Activated naive CD8-positive, alpha-beta T cell treated with anti-CD3 and anti-CD28 coated beads, Interleukin-2, amount 10 ng/mL, durations not matched to agents 7 days and 5 days (primary cell): ENCODE data around the gene ALMS1. TPM values are rescaled to one million over a fixed set of nuclear protein-coding genes. Genes with fewer than 3 reads are reported as not detected.
"Not testable (repeated sequence)": the region's sequence is repeated elsewhere in the genome, so short reads cannot be mapped to it uniquely, and the experiment has no call there.

Experiments
- ATAC-seq: fragments of 150-1000 bp; cut with Tn5 transposase; one replicate; pipeline ENCODE4 v1.10.0; 2021; ENCODE audit warnings: low read depth, moderate library complexity
- POLR2A ChIA-PET: fragments of 350-600 bp; sonication (Branson Sonifier 250); formaldehyde crosslinking; loops from one replicate; lab custom pipeline; 2021; ENCODE audit warnings: antibody characterized with exemption; lab: Charles Lee
- DNase-seq: peaks from one replicate; pipeline ENCODE4 v3.0.0; 2021
- H3K27ac Mint-ChIP-seq: one replicate; pipeline ENCODE4 v1.8.0; 2022; ENCODE audit warnings: mild to moderate bottlenecking, mixed read lengths
- H3K27me3 Mint-ChIP-seq: one replicate; pipeline ENCODE4 v1.8.0; 2022; ENCODE audit warnings: mild to moderate bottlenecking, moderate library complexity, mixed read lengths
- H3K36me3 Mint-ChIP-seq: one replicate; pipeline ENCODE4 v1.8.0; 2021; ENCODE audit warnings: mild to moderate bottlenecking, mixed read lengths
- H3K4me1 Mint-ChIP-seq: one replicate; pipeline ENCODE4 v1.8.0; 2021; ENCODE audit warnings: mixed read lengths
- H3K4me3 Mint-ChIP-seq: one replicate; pipeline ENCODE4 v1.8.0; 2022; ENCODE audit warnings: mild to moderate bottlenecking, moderate library complexity, mixed read lengths
- H3K9me3 Mint-ChIP-seq: one replicate; pipeline ENCODE4 v1.8.0; 2021; ENCODE audit warnings: mixed read lengths
- total RNA-seq, 2 experiments: library from RNA; stranded (reverse); gene quantifications; one replicate each; pipeline ENCODE4 v1.2.3, GENCODE V29; 2021

ALMS1 gene
- total RNA-seq, 2 experiments from 2014 or later = 20.1 to 22.4 TPM

GRCh38 chr2:73489053-73489452, 103.4 kb downstream of the ALMS1 start:
- Mint-ChIP-seq H3K4me3 (peak overlapping the region; percentile 18), H3K36me3 (peaks cover 32% of the 10 kb centered on the region), H3K4me1 (peaks cover 8% of the 10 kb centered on the region), H3K27me3 (no peaks in the 10 kb centered on the region), H3K27ac (no peak overlapping the region), H3K9me3 (peaks cover 1% of the 10 kb centered on the region)
- POLR2A ChIA-PET = no interaction called here
- DNase-seq = no peak
- peak; percentile 42 for ATAC-seq

GRCh38 chr2:73494031-73494430, 108.4 kb downstream of the ALMS1 start:
- ATAC-seq = no peak
- POLR2A ChIA-PET = no interaction called here

GRCh38 chr2:73503992-73504570, 118.4 kb downstream of the ALMS1 start:
- Mint-ChIP-seq H3K27ac (no peak overlapping the region), H3K27me3 (no peaks in the 10 kb centered on the region), H3K9me3 (peaks cover 16% of the 10 kb centered on the region), H3K4me3 (no peak overlapping the region), H3K4me1 (no peaks in the 10 kb centered on the region), H3K36me3 (peaks cover 21% of the 10 kb centered on the region)
- DNase-seq (no peak), ATAC-seq (no peak)
- POLR2A ChIA-PET = no interaction called here

More at GRCh38 chr2:73494031-73494430, 108.4 kb downstream of the ALMS1 start:
- Mint-ChIP-seq H3K9me3 (no peaks in the 10 kb centered on the region), H3K27ac (no peak overlapping the region), H3K4me1 (peaks cover 4% of the 10 kb centered on the region), H3K36me3 (peaks cover 21% of the 10 kb centered on the region), H3K27me3 (no peaks in the 10 kb centered on the region), H3K4me3 (no peak overlapping the region)
- no peak for DNase-seq

GRCh38 chr2:73504850-73505249, 119.2 kb downstream of the ALMS1 start:
- POLR2A ChIA-PET, ATAC-seq, H3K27me3 Mint-ChIP-seq, H3K27ac Mint-ChIP-seq, DNase-seq, H3K4me3 Mint-ChIP-seq, H3K4me1 Mint-ChIP-seq: not testable (repeated sequence)
- peaks cover 20% of the 10 kb centered on the region for H3K9me3 Mint-ChIP-seq
- H3K36me3 Mint-ChIP-seq = peaks cover 21% of the 10 kb centered on the region

GRCh38 chr2:73510470-73510869, 124.8 kb downstream of the ALMS1 start:
- POLR2A ChIA-PET, H3K4me1 Mint-ChIP-seq, DNase-seq, H3K27me3 Mint-ChIP-seq, H3K27ac Mint-ChIP-seq, ATAC-seq, H3K4me3 Mint-ChIP-seq: not testable (repeated sequence)
- Mint-ChIP-seq H3K36me3 (peaks cover 22% of the 10 kb centered on the region), H3K9me3 (peaks cover 28% of the 10 kb centered on the region)

- no peak overlapping the region for H3K27ac Mint-ChIP-seq
- POLR2A ChIA-PET = no interaction called here
These were observed 130.4 kb downstream of the ALMS1 start for GRCh38 chr2:73516033-73516432.

GRCh38 chr2:73528688-73529087, 143.1 kb downstream of the ALMS1 start:
- Mint-ChIP-seq H3K4me1 (no peaks in the 10 kb centered on the region), H3K9me3 (peaks cover 24% of the 10 kb centered on the region), H3K27me3 (no peaks in the 10 kb centered on the region), H3K36me3 (peaks cover 47% of the 10 kb centered on the region), H3K4me3 (no peak overlapping the region), H3K27ac (no peak overlapping the region)
- DNase-seq = no peak
- POLR2A ChIA-PET = no interaction called here
- ATAC-seq = no peak

More at GRCh38 chr2:73516033-73516432, 130.4 kb downstream of the ALMS1 start:
- H3K9me3 Mint-ChIP-seq = peaks cover 14% of the 10 kb centered on the region
- ATAC-seq (no peak), DNase-seq (no peak)
- H3K4me3 Mint-ChIP-seq = no peak overlapping the region
- H3K27me3 Mint-ChIP-seq = no peaks in the 10 kb centered on the region
- no peaks in the 10 kb centered on the region for H3K4me1 Mint-ChIP-seq
- peaks cover 26% of the 10 kb centered on the region for H3K36me3 Mint-ChIP-seq

- H3K4me1 Mint-ChIP-seq, ATAC-seq, POLR2A ChIA-PET, H3K27me3 Mint-ChIP-seq, DNase-seq, H3K27ac Mint-ChIP-seq, H3K4me3 Mint-ChIP-seq: not testable (repeated sequence)
- Mint-ChIP-seq H3K9me3 (peaks cover 17% of the 10 kb centered on the region), H3K36me3 (peaks cover 49% of the 10 kb centered on the region)
These were observed 145.1 kb downstream of the ALMS1 start for GRCh38 chr2:73530773-73531172.

GRCh38 chr2:73532381-73532780, 146.7 kb downstream of the ALMS1 start:
- Mint-ChIP-seq H3K27me3 (no peaks in the 10 kb centered on the region), H3K9me3 (peaks cover 14% of the 10 kb centered on the region), H3K4me3 (no peak overlapping the region), H3K36me3 (peaks cover 55% of the 10 kb centered on the region), H3K27ac (no peak overlapping the region), H3K4me1 (no peaks in the 10 kb centered on the region)
- no peak for DNase-seq
- ATAC-seq = no peak
- POLR2A ChIA-PET = no interaction called here

- no peak overlapping the region for H3K27ac Mint-ChIP-seq
- POLR2A ChIA-PET = no interaction called here
These were observed 150.7 kb downstream of the ALMS1 start for GRCh38 chr2:73536133-73536840.

GRCh38 chr2:73560875-73561274, 175.2 kb downstream of the ALMS1 start:
- H3K4me3 Mint-ChIP-seq, DNase-seq, POLR2A ChIA-PET, H3K9me3 Mint-ChIP-seq, ATAC-seq, H3K27ac Mint-ChIP-seq, H3K4me1 Mint-ChIP-seq, H3K27me3 Mint-ChIP-seq: not testable (repeated sequence)
- peaks cover 13% of the 10 kb centered on the region for H3K36me3 Mint-ChIP-seq

More at GRCh38 chr2:73536133-73536840, 150.7 kb downstream of the ALMS1 start:
- peaks cover 40% of the 10 kb centered on the region for H3K36me3 Mint-ChIP-seq
- no peaks in the 10 kb centered on the region for H3K27me3 Mint-ChIP-seq
- H3K4me1 Mint-ChIP-seq = no peaks in the 10 kb centered on the region
- no peak for DNase-seq
- ATAC-seq = no peak
- H3K9me3 Mint-ChIP-seq = peaks cover 12% of the 10 kb centered on the region
- no peak overlapping the region for H3K4me3 Mint-ChIP-seq

- Mint-ChIP-seq H3K4me1 (no peaks in the 10 kb centered on the region), H3K9me3 (no peaks in the 10 kb centered on the region), H3K4me3 (no peak overlapping the region), H3K27me3 (no peaks in the 10 kb centered on the region), H3K36me3 (peaks cover 14% of the 10 kb centered on the region), H3K27ac (no peak overlapping the region)
- POLR2A ChIA-PET = no interaction called here
- DNase-seq (no peak), ATAC-seq (no peak)
These were observed 175.8 kb downstream of the ALMS1 start for GRCh38 chr2:73561422-73561821.

- H3K9me3 Mint-ChIP-seq = no peaks in the 10 kb centered on the region
- peaks cover 8% of the 10 kb centered on the region for H3K36me3 Mint-ChIP-seq
- POLR2A ChIA-PET = no interaction called here
- no peak overlapping the region for H3K27ac Mint-ChIP-seq
- ATAC-seq (no peak), DNase-seq (no peak)
- H3K27me3 Mint-ChIP-seq = no peaks in the 10 kb centered on the region
- no peak overlapping the region for H3K4me3 Mint-ChIP-seq
- H3K4me1 Mint-ChIP-seq = peaks cover 3% of the 10 kb centered on the region
These were observed 179.3 kb downstream of the ALMS1 start for GRCh38 chr2:73564986-73565385.

GRCh38 chr2:73566288-73566878, 180.7 kb downstream of the ALMS1 start:
- H3K27ac Mint-ChIP-seq = no peak overlapping the region
- POLR2A ChIA-PET = no interaction called here
- peaks cover 3% of the 10 kb centered on the region for H3K36me3 Mint-ChIP-seq
- ATAC-seq (no peak), DNase-seq (no peak)
- no peaks in the 10 kb centered on the region for H3K27me3 Mint-ChIP-seq
- no peaks in the 10 kb centered on the region for H3K9me3 Mint-ChIP-seq
- H3K4me1 Mint-ChIP-seq = peaks cover 7% of the 10 kb centered on the region
- no peak overlapping the region for H3K4me3 Mint-ChIP-seq
